GM21529 (cell line): Measurements from ENCODE around the gene LDLRAD4.
A peak's percentile ranks its signal among the peaks of the same experiment; 100 is the strongest.

ENCODE experiments used
- ATAC-seq: cut with Tn5 transposase; IDR thresholded peaks from one replicate; pipeline ENCODE4 v1.9.1; 2021; ENCODE audit not compliant: unreplicated experiment

LDLRAD4 gene

DNA sequence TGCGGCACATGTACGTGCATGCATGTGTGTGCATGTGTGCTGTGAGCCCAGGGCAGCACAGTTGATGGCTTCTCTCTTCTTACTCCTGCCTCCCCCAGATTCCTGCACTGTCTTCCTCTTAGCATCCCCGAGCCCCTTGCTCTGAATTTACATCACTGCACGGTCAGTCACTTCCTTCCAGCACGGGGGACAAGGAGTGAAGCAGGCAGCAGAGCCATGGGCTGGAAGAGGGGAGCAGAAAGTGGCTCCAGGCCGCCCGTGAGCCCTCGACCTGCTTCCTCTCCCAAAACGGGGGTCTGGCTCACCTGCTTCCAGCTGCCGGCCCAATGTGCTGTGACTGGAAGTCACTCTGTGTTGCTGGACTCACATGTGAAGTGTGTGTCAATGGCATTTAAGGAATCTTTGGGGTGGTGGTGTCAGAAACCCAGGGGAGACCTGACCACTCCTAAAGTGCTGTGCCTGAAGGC is 401.7 kb downstream of the LDLRAD4 start:
- ATAC-seq, result no peak

DNA sequence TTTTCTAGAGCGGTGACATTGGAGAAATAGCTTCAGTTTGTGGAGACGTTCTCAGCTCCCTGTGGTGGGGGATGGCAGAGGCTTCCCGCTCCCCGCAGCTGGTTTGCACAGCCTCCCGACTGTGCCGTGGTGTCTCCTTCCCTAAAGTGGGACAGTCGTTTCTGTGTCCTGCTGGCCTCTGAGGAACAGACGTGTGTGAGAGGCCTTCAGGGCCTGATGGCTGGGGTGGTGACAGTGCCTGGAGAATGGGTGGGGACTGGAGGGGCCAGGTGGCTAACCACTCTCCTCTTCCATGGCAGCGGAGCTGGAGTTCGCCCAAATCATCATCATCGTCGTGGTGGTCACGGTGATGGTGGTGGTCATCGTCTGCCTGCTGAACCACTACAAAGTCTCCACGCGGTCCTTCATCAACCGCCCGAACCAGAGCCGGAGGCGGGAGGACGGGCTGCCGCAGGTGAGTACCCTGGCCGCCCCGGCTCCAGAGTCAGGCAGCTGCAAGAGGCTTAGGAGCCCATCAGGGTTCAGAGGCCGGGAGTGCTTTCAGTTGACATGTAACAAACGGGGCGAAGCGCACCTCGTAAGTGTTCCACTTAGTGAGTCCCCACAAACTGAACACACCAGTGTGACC is 402.4 kb downstream of the LDLRAD4 start:
- no peak for ATAC-seq

GRCh38 chr18:13621446-13621849 is 402.9 kb downstream of the LDLRAD4 start:
- no peak for ATAC-seq

GRCh38 chr18:13621886-13622619 is 403.5 kb downstream of the LDLRAD4 start:
- ATAC-seq, result no peak

DNA sequence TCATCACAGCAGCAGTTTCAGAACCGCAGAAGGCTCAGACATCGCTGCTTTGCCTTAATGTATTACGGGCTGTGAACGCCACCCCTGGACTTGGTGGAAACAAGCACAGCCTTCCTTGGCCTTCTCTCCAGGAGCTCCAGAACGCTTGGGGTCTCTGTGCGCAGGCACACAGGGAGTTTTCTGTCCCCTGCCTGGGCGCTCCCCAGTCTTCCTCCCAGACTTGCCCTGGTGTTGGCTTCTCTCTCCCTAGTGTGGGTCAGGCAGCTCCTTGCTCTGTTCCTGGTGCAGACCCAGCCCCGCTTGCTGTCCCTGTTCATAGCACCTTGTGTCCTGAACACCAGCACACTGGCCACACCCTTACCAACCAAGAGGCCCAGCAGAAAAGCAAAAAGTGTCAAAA is 404.2 kb downstream of the LDLRAD4 start:
- no peak for ATAC-seq

GRCh38 chr18:13623348-13623747 is 404.8 kb downstream of the LDLRAD4 start:
- no peak for ATAC-seq

DNA sequence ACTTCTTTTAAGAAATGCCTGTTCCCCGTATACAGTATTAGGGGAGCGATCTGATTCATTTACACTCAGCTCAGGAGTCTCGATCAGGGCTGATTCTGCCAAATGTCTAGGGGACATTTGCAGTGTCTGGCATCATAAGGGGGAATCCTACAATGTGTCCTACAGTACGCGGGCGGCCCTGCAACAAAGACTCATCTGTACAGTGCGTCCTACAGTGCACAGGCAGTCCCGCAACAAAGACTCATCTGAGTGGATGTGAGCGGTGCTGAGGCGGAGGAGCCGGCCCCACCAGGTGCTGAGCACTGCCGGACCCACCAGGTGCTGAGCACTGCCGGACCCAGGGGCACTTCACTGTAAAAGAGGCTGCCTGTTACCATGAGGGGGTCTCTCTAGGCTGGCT is 405.3 kb downstream of the LDLRAD4 start:
- ATAC-seq, result no peak

DNA sequence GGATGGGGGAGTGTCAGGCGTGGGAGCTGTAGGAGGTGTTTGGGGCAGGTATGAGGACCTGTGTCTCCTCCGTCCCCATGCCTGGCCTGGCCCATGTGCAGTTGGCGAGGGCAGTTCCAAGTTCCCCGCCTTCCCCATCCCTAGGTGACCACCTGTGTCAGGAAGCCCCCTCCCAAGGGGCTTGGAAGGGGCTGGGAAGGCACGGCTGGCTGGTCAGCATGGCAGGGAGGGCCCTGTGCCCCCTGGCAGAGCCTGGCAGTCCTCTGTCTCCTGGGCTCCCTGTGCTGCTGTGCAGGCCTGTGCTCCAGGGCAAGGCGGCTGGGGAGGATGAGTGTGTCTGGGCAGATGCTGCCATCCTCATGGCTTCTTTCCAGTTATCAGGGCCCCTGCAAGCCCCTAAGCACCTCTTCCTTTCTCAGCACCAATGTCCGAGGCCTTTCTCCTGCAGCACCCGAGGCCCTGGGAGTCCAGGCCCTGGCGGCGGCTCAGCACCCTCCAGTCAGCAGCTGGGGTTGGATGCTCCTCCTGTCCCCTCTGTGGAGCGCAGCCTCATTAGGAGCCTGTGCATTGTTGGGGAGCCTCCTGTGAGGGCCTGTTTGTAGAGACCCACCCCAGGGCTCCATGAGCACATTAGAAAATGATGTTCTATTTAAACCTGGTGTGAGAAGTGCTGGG is 406.1 kb downstream of the LDLRAD4 start:
- no peak for ATAC-seq

DNA sequence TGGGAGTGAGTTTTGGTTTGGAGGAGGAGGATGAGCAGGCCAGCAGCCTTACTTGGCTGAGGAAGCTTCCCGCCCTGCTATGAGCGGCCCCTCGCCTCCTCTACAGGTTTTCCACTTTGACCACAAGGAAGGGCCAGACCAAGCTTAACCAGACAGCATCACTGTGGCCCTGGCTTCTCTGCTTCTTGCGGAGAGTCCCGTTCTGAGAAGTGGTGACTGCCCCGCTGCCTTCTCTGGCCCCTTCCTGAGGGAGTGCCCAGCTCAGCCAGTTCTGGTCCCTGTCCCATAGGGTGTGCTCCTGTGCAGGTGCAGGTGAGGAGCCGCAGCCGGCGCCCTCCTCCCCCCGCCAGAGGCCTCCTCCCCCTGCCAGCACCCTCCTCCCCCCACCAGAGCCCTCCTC is 406.8 kb downstream of the LDLRAD4 start:
- no peak for ATAC-seq

GRCh38 chr18:13625843-13626543 is 407.4 kb downstream of the LDLRAD4 start:
- ATAC-seq, result no peak

DNA sequence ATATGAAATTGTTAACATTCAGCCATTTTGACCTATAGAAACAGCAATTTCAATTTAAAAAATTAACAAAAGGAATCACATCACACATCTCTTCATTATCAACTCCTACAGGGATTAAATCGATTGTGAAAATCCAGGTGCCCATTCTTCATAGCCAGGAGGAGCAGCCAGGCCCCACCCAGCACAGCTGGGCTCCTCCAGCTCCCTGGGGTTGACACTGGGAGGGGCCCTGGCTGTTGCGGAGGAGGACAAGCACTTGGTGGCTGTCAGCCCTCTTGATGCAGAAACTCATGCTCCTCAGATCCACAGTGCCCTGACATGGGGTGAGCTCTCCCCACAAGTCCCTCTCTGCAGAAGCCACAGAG is 408.0 kb downstream of the LDLRAD4 start:
- no peak for ATAC-seq

DNA sequence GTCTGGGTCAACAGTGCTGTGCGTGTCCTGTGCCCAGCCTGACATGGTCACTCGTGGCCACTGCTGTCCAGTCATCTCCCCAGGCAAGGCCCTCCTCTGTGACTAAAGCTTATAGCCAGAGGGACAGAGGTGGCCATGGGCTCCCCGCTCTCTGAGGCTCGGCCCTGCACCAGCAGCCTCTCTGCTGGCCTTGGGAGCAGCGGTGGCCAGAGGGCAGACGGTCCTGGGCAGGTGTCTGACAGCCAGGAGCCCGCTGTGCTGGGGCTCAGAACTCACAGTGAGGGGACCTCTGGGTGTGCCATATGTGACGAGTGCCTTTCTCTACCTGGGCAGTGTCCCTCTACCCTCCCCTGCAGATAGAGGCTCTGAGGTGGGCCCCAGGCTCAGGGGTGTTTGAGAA is 409.1 kb downstream of the LDLRAD4 start:
- ATAC-seq, result no peak

GRCh38 chr18:13628211-13628610 is 409.7 kb downstream of the LDLRAD4 start:
- ATAC-seq, result no peak

DNA sequence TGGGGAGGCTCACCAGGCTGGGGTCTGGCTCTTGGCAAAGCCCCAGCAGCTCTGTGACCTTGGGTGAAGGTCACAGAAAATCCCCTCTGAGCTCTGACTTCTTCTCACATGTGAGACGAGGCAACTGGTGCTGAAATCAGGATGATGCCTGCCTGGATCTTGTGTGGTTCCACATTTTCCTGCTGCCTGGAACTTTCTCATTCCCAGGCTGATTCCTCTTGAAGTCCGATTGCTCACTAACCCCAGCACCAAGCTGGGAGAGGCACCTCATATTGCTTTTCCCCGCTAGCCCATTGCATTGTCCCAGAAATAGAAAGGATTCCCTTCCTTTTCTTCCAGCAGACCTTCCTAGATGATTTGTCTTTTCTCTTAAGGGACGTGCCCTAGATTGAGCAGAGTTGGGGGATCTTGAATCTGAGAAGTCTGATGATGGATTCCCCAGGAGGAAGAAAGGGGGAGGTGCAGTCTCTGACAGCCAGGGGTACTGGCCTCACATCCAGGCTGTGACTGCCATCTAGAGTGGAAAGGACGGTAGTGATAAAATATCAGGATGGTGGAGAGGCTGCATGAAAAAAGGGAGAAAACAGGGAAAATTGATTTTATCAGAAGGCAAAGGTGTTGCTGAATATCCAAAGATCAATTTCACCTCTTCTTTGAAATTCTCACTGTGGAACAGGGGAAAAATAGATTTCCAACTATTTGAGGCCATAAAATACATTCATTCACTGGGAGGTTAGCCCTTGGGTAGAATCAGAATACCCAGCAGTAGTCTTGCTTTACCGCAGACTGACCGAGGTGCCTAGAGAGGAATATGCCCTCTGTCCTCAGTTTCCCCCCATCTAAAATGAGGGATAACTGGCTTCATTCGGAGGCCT is 411.5 kb downstream of the LDLRAD4 start:
- ATAC-seq, result peak; percentile 84

DNA sequence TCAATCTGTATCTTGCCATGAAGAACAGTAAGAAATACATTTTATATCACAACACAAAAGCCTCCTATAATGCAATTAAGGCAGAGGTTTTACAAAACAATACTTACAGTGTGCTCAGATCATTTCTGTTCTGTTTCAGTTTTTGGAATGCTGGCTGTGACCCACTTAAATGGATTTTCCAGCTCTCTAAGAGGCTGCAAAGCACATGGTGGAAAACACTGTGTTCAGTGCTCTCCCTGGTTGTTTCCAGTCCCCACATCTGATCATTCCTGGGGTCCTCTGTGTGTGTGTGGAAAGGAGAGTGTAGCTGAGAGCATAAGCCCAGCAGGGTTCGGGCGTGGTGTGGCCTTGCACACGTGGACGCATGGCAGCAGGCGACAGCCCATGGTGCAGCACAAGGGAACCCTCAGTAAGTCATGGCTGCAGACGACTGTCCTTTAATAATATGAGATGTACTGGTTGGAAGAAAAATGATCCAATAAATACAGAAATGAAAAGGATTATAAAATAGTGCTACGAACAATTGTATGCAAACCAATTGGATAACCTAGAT is 412.2 kb downstream of the LDLRAD4 start:
- no peak for ATAC-seq

DNA sequence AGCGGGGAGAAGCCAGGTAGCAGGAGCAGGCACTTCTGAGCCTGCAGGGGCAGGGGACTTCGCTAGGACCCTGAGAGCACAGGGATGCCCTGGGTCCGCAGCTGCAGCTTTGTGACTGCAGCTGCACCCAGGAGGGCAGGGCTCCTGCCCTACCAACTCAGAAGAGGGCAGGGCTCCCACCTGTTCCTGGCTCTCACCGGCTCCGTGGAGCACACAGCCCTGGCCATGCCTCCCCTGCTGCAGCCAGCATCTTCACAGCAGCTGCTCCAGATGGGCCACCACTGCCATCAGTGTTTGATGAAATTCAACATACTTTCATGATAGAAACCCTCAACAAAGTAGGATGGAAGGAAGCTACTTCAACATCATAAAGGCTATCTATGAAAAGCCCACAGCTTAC is 415.1 kb downstream of the LDLRAD4 start:
- ATAC-seq, result no peak

- no peak for ATAC-seq
Observed at GRCh38 chr18:13635046-13635445, 416.5 kb downstream of the LDLRAD4 start.

DNA sequence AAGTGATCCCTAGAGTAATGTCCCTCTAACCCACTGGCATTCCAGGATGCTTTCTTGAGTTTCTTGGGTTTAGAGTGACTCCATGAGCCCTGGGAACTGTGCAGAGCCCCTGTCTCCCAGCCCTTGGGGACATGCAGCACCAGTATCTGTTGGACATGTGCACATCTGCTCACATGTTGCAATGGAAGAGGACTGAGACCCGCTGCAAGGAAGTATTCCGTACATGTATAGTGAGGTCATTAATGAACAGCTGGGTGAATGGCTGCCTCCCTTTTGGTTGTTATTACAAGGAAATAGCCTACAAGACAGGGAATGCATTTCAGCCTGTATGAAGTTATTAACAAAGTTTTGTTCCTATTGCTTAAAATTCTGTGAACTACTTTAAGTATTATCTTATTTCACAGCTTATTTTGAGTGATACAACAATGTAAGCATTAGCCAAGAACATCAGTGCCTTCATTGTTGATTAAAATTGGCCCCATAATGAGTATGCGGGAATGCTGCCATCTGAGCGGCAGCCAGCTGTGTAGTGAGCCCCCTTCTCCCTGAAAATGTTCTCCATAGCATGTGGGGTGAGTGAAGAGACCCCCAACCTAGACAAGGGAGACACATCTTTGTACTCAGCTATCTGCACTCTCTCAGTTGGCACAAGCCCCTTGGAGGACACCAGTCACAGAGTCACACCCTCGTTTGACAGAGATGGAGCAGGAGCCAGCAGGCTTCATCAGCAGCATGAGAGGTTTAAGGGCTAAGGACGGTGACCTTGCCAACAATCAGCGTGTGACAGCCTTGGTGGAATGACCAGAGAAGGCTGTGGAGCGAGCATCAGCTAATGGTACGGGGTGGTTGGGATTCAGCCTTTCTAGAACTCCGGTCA is 420.4 kb downstream of the LDLRAD4 start:
- no peak for ATAC-seq

DNA sequence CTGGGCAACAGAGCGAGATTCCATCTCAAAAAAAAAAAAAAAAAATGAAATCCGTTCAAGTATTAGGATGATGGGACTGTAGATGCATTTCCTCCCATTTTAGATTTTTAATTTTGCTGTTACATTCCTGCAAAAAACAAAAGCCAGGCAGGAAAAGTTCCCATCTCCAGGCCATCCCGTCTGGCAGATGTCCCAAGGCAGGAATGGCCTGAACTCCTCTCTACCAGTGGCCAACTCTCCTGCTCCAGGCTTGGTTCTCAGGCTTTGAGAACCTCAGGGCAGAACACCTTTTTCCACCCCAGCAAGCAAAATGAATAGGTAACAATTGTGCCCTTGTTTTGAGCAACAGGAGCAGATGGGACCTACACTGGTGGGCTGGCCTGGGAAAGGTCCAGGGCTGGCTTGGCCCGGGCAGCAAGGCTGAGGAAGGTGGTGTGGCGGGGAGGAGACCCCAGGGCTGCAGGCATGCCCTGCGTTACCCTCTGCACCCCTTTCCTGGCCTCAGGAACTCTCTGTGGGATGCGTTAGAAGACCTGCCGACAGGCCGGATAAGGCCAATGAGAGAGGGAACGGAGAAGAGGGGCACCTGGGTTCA is 421.8 kb downstream of the LDLRAD4 start:
- no peak for ATAC-seq
